HG03342 (cell line): Measurements from ENCODE around the gene ARFGEF2.
"Not testable (repeated sequence)": the region's sequence is repeated elsewhere in the genome, so short reads cannot be mapped to it uniquely, and the experiment has no call there.

Experiments used
- ATAC-seq: cut with Tn5 transposase; IDR thresholded peaks from one replicate; pipeline ENCODE4 v1.9.1; 2021; ENCODE audit warnings: mild to moderate bottlenecking, moderate library complexity; ENCODE audit not compliant: unreplicated experiment

The ARFGEF2 gene

DNA sequence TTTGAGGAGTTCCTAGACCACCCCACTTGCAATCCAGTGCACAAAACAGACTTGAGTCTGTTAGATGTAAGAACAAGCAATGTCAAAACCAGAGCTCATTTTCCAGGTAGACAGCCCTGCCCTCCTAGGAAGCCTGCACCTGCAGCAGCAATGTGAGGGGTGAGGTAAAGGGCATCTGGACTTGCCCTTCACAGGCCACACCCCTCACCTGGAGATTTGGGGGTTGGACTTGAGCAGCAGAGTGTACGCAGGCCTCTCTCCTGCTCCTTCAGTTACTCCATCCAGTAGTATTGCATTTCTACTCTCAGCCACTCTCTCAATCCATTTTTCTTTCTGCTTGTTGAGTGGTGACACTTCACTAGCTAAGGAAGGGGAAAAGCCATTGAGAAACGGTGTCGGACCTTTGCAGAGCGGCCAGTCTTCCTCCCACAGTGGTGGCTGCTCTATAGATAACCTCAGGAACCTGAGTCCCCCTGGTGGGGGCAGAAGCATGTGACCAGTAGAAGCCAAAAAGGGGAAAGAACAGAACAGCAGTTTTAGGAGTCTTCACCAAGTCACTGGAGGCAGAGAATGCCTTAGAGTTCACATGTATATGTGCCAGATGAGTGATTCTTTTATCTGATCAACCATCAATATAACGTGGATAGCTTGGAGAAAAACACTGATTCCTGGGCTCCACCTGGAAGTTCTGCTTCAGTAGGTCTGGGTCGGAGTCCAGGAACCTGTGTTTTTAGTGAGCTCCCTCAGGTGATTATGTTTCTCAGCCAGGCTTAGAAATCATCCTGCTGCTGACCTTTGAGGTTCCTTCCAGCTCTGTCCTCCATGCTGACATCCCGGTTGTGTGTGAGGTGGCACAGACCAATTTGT, 28.0 kb downstream of the ARFGEF2 start:
- no peak for ATAC-seq

DNA sequence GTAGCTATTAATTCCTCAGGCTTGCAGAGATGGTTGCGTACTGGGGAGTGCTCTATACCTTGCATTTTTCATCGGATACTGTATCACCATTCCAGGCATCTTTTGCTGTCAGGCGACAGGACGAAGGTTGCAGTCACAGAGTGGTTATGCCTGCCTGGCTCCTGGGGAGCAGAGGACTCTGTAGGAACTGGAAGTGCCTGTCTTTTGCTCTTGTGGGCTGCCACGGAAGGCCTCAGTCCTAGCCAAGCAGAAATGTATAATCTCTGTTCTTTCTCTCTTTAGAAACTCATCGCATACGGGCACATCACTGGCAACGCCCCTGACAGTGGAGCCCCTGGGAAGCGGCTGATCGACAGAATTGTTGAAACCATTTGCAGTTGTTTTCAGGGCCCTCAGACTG, 29.5 kb downstream of the ARFGEF2 start:
- no peak for ATAC-seq

DNA sequence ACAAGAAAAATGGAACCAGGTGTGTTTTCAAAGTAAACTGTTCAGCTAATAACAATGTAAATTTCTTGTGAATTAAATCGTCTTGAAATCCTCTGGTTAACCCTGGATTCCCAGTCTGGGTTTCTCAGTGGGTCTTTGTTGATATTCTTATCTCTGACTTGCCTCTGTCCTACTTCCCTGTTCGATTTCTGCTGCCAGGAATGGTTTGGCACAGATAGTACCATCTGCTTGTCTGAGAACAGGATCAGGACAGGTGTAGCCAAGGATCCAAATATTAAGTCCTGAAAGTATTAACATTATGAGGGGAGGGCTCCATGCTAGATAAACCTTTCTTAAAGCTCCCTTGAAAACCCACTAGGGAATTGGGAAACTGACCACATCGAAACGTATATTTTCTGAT, 30.1 kb downstream of the ARFGEF2 start:
- no peak for ATAC-seq

DNA sequence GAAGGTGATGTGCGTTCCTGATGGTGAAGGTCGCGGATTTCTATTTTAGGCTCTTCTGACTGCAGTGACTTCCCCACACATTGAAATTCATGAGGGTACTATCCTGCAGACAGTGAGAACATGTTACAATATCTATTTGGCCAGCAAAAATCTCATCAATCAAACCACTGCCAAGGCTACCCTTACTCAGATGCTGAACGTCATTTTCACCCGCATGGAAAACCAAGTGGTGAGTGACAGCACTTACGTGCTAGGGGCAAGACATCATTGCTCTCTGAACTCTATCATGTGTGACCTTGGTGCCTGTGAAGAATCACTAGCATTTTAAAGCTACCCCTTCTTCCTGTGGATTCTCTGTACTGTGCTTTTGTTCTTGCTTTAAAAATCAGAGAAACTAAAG, 31.1 kb downstream of the ARFGEF2 start:
- ATAC-seq, result no peak

DNA sequence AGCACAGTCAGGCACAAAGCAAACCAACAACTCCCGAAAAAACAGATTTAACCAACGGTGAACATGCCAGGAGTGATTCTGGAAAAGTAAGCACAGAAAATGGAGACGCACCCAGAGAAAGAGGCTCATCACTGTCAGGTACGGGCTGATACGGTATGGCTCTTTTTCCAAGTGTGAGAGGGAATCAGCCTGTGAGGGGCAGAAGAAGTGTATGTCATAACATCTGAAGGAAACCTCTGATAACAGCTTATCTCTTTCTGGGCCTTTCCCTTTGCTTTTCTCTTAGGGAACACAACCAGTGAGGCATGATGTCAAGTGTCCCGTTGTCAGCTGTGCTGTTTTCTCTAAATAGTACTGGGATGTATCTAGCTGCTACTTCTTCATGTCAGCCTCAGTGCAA, 32.1 kb downstream of the ARFGEF2 start:
- no peak for ATAC-seq

DNA sequence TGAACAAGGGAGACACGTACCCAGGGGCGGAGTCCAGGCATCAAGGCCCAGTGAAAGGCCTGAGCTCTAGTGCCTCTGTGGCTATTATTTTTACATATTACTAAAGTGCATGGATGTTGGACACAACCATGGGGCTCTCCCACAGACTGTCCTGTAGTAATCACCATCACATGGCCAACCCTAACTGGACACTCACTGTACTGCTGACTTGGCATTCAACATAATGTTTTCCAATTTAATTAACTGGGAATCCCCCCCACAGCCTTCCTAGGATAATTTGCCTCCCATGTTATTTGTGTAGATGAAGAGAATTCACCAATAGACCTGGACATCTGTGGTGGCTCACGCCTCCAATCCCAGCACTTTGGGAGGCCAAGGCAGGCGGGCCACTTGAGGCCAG, 34.5 kb downstream of the ARFGEF2 start:
- no peak for ATAC-seq

DNA sequence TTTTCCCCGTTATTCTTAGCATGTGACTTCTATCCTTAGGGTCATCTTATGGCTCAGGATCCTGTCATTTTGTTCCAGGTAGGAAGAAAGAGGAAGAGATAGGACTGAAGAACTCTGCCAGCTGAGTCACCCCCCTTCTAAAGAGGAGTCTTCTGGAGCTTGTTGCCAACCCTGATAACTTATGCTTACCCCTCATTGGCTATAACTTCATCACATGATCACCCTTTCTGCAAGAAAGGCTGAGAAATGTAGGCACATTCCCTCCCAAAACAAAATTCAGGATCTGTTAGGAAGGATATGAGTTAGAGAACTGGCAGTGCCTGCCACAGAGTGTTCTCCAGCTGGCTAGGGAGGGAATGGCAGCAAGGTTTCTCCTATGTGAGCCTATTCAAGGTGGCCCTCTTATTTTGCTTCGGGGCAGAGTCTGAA, 35.6 kb downstream of the ARFGEF2 start:
- ATAC-seq, result no peak

DNA sequence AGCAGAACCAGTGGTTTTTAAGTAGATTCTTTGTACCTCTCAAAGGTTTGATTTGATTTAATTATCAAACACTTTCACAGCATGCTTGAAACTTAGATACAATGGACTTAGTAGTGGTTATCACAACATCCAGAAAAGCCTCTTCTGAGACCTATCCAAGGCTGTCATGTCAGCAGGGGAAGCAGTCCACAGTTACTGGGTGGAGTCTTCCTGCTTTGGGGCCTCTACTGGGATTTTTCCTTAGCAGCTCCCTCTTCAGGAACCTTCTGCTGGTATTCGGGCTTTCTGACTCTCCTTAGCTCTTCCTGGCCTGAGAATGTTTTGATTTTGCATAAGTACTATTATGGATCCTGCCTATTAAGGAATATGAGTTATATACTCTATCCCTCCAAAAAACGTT, 36.0 kb downstream of the ARFGEF2 start:
- no peak for ATAC-seq

DNA sequence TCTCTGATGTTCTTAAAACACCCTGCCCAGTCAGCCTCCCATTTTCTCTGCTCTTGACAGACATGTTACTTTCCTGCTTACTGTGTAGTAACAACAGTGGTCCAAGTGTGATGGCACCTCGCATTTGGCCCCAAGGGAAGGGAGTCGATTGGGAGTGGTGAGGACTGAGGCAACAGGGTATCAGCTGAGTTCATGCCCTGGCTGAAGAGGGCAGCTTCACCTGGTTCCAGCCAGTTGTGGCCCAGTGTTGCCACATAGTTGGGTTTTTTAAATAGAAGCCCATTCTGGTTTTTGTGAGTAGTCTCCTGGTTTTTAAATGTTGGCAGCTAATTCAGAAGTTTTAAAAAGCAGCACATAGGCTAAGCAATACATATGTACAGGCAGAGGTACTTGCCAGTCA, 37.2 kb downstream of the ARFGEF2 start:
- no peak for ATAC-seq

DNA sequence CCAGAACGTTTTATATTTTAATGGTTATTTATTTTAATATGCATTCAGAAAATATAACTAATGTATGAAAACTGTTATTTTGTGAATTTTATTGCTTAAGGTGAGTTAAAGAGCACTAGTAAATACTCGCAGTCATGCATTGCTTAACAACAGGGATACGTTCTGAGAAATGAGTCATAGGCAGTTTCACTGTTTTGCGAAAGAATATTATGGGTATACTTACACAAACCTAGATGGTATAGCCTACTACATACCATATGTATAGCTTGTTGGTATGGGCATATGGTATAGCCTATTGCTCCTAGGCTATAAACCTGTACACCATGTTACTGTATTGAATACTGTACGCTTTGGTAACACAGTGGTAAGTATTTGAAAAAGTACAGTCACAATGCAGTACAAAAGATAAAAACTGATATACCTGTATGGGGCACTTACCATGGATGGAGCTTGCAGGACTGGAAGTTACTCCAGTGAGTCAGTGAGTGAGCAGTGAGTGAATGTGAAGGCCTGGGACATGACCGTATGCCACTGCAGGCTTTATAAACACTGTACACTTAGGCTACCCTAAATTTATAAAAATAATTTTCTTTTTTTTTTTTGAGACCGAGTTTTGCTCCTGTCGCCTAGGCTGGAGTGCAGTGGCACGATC, 38.5 kb downstream of the ARFGEF2 start:
- ATAC-seq, result no peak

DNA sequence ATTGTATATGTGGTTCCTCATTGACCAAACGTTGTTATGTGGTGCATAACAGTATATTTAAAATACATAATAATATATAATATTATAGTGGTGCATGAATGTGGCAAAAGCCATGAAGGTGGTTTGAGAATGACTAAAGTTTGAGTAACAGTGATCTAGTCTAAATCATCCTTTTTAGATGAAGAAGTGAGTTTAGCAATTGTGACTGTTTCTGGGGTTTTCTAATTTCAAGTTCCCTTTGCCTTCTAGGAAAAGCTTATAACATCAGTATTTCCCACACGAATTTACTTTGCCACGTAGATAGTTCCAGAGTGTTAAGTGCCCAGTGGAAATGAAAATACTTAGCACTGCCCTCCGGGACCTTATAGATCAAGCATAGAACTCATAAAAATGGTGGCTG, 40.9 kb downstream of the ARFGEF2 start:
- no peak for ATAC-seq

DNA sequence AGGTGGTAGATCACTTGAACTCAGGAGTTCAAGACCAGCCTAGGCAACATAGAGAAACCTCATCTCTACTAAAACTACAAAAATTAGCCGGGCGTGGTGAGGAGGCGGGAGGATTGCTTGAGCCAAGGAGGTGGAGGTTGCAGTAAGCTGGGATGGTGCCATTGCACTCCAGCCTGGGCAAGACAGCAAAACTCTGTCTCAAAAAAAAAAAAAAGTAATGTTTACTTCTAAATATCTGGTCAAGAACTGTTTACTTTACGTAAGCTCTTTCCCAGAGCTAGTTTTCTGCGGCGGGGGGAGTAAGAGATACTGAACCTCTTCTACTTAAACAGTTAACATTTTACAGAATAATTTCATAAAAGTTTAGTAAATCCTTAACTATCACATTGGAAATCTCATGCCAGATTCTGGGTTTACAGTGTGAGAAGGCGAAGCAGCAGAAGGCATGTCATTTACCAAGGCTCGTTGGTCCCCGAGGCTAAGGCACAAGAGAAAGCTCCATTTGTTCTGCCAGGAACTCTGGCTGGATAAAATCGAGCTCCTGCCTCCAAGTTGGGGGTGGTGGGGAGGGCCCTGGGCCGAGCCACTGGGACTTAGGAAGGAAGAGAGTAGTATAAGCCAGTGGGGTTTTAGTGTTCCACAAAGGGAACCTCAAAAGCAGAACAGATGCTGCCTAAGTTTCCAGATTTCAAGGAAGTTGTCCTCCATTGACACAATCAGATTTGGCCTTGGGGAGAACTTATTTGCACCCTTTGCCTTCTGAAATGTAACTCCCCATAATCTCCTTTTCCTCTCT, 41.7 kb downstream of the ARFGEF2 start:
- no peak for ATAC-seq

DNA sequence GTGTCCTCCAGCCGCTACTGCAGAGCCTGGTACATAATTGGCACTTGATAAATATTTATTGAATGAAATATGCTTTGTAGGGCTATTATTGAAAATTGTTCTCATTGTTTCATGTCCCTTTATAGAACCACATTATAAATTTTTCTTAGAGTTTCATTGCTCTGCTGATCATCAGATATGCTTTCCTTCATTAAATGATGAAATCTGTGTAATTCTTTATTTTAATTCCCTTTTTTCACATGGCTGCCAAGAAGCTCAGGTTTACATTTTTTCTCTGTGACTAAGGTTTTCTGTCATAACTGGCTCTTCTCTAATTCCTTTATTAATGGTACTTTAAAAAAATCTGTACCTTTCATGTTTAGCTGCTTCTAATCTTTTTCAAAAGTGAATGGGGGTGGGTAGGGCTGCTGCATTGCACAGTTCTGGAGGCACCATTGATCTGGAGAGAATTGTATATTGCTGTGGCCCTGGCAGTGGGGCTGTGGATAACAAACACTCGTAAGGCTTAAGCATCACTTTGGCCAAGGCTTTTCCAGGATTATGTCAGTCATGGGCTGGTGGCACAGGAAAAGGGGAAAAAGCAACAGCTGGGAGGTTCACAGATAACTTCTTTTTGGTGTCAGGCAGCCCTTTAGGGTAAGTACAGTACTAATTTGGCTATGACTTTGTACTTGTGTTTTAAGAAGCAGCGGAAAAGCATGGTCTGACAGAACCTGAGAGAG, 43.8 kb downstream of the ARFGEF2 start:
- no peak for ATAC-seq

DNA sequence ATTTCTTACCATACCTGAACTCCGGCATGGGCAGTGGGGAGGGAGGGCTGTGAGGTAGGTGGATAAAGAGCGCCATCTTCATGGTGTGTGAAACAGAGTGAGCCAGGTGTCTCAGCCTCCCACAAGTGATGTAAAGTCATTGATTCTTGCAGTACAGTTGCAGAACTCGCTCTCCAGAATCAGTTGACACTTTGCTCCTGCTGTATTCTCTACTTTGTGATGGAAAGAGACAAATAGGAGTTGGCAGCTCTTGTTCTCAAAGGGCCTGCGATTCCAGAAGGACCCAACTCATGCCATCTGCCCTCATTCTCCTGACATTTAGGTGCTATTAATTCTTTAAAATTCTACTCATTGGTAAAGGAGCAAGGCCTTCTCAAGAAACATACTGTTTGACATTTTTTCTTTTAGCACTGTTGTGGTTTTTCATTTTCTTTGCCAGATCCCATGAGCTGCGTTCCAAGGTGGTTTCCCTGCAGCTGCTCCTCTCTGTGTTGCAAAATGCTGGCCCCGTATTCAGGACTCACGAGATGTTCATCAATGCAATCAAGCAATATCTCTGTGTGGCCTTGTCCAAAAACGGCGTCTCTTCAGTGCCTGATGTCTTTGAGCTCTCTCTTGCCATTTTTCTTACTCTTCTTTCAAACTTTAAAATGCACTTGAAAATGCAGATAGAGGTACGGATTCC, 49.3 kb downstream of the ARFGEF2 start:
- no peak for ATAC-seq

DNA sequence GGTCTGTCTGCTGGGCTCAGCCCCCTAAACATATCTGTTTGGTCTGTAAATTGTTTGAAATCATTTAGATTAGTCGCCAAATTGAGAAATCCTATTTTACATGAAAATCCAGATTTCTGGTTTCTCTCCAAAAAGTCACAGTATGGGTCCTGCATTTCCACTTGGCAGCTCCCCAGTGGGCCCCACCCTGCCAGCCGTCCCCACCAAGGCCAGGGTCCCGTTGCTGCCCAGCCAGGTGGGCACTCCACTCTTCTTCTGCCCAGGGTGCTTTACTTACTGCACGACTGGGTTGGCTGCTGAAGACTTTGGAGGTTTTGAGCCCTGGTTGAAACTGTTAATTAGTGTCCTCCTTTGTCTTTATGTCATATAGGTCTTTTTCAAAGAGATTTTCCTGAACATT, 50.4 kb downstream of the ARFGEF2 start:
- ATAC-seq, result no peak

DNA sequence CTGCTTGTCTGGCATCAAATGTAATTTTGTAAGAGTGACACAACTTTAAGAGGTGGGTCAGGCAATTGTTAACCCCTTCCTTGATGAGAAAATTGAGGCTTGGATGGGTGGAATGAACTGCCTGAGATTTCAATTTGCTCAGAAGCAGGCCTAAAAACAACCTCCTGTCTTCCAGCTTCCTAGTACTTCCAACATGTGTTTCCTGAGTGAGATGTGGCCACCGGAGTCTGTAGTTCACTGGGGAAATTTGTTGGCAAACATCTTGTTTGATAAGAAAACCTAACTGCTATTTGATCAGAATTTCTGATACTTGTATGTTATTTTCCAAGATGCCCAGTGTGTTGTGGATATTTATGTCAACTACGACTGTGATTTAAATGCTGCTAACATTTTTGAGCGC, 51.3 kb downstream of the ARFGEF2 start:
- ATAC-seq, result no peak

DNA sequence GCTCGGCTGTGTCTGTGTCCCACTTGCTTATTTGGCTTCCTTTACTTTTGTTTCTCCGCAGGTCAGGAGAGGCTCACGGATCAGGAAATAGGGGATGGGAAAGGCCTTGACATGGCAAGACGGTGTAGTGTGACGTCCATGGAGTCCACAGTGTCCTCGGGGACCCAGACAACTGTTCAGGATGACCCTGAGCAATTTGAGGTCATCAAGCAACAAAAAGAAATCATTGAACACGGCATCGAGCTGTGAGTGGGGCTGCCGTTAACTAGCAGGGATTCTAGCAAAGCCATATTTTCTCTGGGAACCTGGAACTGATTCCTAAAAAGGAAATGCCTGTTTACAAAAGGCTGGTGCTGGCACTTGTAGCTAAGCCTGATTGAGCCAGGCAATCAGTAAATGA, 54.4 kb downstream of the ARFGEF2 start:
- ATAC-seq, result no peak

DNA sequence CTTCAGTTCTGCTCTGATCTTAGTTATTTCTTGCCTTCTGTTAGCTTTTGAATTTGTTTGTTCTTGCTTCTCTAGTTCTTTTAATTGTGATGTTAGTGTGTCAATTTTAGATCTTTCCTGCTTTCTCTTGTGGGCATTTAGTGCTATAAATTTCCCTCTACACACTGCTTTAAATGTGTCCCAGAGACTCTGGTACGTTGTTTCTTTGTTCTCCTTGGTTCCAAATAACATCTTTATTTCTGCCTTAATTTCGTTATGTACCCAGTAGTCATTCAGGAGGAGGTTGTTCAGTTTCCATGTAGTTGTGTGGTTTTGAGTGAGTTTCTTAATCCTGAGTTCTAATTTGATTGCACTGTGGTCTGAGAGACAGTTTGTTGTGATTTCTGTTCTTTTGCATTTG, 58.5 kb downstream of the ARFGEF2 start:
- ATAC-seq, result not testable (repeated sequence)

DNA sequence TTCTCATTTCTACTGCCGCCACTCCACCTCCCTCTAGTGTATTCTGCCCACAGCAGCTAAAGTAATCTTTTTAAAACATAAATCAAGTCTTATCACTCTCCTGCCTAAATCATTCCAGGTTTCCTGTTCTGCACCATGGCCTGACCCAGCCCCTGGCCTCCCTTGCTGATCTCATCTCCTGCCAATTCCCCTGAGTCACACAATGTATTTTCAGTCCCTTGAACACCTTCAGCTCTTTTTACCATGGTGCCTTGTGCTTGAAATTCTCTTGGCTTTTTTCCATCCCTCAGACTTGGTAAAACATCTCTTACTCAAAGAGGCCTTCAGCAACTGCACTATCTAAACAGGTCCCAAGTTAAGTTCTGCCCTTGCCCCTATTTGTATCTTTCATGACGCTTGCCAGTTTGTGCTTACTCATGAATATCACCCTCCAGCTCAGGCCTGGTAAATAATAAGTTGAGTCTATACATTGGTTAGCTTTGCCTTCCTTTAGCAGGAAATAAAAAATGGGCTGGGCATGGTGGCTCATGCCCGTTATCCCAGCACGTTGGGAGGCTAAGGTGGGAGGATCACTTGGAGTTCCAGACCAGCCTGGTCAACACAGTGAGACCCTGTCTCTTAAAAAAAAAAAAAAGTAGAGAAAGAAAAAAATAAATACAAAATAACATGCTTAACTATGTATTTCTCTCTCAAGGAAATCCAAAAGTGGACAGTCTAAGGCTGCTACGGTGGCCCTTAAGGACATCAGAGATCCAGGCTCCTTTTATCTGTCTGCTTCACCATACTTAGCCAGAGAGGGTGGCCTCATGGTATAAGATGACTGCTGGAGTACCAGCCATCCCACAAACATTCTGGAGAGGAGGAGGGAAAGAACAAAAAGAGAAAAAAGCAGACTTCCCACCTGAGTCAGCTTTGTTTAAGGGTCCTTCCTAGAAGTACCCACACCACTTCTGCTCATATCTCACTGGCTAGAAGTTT, 62.2 kb downstream of the ARFGEF2 start:
- no peak for ATAC-seq
